Spleen (tissue), 7 donors: Measurements from ENCODE around the gene SARS2.

Experiments used
- CTCF ChIP-seq, 11 experiments: fragments of 200-600 bp in 7 of 11; fragments of 450-650 bp in 4 of 11; sonication (generic) in 4 of 11; IDR thresholded peaks in 8 of 11; conservative IDR thresholded peaks in 3 of 11; 1 replicate in 7 of 11; 2 replicates in 4 of 11; pipeline versions ENCODE4 v1.4.0 to v1.8.0; 2016 to 2021; ENCODE audit warnings: antibody characterized with exemption in 11 of 11, inconsistent platforms in 4 of 11, mild to moderate bottlenecking in 1 of 11
- POLR2A ChIP-seq, 3 donors: fragments of 450-650 bp; IDR thresholded peaks; one replicate each; pipeline ENCODE4 v1.5.1; 2017; ENCODE audit warnings: antibody characterized with exemption in 3 of 3, mild to moderate bottlenecking in 1 of 3
- donor health status: DM: no; HTN: no; CAD: no; lungs with moderate emphysema.
- donor health status: DM: no; HTN: no; CAD: no.
- donor health status: DM: no; HTN: no; CAD: no.

- TF ChIP-seq POLR2A (IDR thresholded peaks at IDR 0.05) (no peak), CTCF (IDR thresholded peaks at IDR 0.05 in 8 of 11, conservative IDR thresholded peaks at IDR 0.05 in 3 of 11) (no peak)
Observed at GRCh38 chr19:38974624-38975213, 44.2 kb upstream of the SARS2 start.
